HG02885 (cell line): ENCODE measurements around the gene TTC21A.
A peak's percentile ranks its signal among the peaks of the same experiment; 100 is the strongest.
"Not testable (repeated sequence)": the region's sequence is repeated elsewhere in the genome, so short reads cannot be mapped to it uniquely, and the experiment has no call there.

ENCODE experiments used
- ATAC-seq: cut with Tn5 transposase; IDR thresholded peaks from one replicate; pipeline ENCODE4 v1.9.1; 2021; ENCODE audit warnings: mild to moderate bottlenecking; ENCODE audit not compliant: unreplicated experiment, poor library complexity

The TTC21A gene, protein sequence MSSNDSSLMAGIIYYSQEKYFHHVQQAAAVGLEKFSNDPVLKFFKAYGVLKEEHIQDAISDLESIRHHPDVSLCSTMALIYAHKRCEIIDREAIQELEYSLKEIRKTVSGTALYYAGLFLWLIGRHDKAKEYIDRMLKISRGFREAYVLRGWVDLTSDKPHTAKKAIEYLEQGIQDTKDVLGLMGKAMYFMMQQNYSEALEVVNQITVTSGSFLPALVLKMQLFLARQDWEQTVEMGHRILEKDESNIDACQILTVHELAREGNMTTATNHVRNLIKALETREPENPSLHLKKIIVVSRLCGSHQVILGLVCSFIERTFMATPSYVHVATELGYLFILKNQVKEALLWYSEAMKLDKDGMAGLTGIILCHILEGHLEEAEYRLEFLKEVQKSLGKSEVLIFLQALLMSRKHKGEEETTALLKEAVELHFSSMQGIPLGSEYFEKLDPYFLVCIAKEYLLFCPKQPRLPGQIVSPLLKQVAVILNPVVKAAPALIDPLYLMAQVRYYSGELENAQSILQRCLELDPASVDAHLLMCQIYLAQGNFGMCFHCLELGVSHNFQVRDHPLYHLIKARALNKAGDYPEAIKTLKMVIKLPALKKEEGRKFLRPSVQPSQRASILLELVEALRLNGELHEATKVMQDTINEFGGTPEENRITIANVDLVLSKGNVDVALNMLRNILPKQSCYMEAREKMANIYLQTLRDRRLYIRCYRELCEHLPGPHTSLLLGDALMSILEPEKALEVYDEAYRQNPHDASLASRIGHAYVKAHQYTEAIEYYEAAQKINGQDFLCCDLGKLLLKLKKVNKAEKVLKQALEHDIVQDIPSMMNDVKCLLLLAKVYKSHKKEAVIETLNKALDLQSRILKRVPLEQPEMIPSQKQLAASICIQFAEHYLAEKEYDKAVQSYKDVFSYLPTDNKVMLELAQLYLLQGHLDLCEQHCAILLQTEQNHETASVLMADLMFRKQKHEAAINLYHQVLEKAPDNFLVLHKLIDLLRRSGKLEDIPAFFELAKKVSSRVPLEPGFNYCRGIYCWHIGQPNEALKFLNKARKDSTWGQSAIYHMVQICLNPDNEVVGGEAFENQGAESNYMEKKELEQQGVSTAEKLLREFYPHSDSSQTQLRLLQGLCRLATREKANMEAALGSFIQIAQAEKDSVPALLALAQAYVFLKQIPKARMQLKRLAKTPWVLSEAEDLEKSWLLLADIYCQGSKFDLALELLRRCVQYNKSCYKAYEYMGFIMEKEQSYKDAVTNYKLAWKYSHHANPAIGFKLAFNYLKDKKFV (N-terminal part only)

DNA sequence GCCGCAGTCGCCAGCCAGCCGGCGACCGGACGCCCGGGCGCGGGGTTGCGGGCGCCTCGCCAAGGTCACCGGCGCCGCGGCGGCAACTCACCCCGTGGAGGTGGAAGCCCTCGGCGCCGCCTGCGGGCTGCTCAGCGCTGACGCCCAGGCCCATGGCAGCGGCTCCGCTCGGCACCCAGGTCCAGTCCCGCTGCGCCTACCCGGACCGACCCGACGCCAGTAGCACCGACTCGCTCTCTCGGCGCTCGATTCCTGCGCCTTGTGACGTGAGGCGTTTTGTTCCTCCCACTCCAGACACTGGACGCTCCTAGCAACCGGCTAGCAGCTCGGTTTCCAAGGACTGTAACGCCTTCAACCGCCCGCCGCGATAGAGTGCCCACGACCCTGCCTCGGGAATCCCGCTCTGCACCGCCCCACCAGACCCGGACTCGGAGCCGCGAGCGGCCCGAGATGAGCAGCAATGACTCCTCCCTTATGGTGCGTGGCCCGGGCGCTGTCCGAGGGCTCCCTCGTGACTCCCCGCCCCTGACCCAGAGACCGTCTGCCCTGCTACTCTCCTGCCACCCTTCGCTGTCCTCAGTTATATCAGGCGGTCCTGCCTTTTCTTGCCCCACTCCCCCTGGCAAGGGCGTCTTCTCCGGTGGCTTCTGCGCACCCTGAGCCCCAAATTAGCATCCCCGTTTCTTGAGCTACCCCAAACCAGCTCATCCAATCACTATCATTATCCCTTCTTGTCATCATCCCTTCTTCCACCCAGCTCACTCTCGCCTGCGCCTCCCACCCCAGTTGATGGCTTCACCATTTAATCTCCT is at the start of gene TTC21A, which contains the start of gene GORASP1:
Gene TTC21A (plus strand): TSS at position 293 of the 812 bp plus-strand sequence. CDS start 158 bp downstream, at position 451.
Gene GORASP1 (minus strand): TSS at position 240 of the 812 bp plus-strand sequence. CDS start 86 bp downstream, at position 154.
- peak; percentile 73 for ATAC-seq

DNA sequence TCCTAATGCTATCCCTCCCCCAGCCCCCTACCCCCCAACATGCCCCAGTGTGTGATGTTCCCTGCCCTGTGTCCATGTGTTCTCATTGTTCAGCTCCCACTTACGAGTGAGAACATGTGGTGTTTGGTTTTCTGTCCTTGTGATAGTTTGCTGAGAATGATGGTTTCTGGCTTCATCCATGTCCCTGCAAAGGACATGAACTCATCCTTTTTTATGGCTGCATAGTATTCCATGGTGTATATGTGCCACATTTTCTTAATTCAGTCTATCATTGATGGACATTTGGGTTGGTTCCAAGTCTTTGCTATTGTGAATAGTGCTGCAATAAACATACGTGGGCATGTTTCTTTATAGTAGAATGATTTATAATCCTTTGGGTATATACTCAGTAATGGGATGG is 46.3 kb upstream of the TTC21A start:
- not testable (repeated sequence) for ATAC-seq

DNA sequence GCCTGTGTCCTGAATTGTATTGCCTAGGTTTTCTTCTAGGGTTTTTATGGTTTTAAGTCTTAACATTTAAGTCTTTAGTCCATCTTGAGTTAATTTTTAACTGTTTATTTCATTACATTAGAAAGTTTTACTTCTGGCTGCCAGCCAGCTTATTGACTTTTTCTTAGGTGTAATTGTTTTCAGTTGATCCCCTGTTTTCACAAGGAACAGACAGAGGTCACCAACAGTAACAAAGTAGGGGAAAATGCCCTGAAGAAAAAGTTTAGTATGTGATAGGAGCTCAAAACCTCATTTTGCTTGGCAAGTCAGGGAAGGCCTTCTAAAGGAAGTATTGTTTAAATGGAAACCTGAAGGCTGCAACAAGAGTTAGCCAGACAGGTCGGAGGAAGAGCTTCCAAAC is 45.3 kb upstream of the TTC21A start:
- ATAC-seq: no peak

DNA sequence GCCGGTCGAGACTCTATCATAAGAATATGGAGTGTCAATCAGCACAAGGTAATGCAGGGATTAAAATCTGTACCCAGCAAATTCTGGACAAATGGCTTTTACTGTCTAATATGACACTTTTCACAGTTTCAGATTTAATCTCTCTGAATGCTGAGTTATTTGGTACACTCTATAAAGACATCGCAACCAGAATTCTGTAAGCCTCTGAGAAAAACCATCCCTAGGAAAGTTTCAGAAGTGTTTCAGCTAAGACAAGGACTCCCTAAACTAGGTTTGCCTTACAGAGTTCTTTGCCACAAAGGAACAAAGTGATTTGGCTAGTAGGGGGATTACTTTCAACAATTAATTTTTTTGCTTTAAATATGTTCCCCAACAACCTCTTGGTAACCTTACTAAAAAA is 44.3 kb upstream of the TTC21A start:
- ATAC-seq: no peak

DNA sequence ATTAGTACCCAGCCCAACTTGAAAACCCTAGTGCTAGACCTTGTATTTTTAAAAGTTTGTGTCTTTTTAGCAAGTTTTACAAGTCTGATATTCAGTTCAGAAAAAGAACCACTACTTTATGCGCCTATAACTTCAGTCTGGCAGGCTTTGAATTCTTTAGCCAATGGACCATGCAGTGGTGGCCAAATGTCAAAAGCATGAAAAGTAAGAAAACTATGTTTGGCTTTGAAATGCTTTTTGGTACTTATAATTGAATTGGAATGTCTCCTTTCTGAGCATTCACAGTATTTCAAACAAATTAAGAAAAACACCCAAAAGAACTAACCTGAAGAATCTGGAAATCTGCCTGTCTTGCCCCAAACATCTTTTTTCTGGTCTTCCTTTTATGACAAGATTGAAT is 42.8 kb upstream of the TTC21A start:
- no peak for ATAC-seq

DNA sequence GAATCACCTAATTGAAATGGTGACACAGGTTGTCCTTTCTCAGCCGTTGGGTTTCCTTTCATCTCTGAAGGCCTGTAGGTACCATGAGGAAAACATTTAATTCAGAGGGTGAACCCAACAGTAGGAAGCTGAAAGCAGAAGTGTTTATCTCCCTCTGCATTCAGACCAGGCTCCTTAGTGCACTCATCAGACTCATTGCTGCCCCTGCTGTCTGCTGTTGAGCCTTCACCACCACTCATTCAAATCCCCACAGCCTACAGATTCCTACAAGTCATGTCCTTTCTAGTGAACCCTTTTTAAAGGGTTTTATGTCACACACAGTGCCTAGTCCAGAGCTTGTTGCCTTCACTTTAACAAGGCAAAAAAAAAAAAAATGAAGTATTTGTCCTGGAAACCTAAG is 42.3 kb upstream of the TTC21A start:
- ATAC-seq: peak; percentile 100

DNA sequence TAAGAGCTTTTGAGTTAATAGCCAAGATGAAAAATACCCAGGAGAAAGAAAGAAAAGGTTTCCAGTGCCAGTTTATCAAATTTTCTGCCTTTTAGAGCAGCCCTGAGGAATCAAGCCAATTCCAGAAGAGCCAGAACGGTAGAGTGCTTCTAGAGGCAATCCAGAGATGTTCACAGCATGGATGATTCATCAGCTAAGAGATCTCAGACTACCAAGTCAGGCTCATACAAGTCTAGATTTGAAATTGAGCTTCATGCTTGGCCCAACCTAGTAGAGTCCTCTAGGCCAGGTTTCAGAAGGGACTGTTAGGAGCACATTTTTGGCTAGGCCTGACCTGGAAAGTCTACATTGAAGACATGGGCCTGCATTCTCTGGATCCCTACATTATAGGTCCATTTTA is 40.2 kb upstream of the TTC21A start:
- ATAC-seq: no peak

DNA sequence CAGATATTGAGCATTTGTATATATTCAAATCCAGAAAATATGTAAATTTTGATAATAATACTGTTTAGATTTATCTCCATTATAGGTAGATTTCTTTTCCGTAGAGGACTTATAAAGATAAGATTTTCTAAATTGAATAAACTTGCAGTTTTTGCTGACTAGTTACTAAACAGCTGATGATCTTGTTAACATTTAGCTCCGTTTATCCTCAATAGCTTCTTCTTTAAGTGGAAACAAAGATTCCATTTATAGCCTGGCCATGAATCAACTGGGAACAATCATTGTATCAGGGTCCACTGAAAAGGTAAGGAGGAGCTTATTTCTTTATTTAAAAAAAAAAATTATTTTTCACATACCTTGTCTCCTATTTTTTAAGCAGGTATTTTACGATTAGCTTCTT is 38.9 kb upstream of the TTC21A start:
- ATAC-seq: no peak

DNA sequence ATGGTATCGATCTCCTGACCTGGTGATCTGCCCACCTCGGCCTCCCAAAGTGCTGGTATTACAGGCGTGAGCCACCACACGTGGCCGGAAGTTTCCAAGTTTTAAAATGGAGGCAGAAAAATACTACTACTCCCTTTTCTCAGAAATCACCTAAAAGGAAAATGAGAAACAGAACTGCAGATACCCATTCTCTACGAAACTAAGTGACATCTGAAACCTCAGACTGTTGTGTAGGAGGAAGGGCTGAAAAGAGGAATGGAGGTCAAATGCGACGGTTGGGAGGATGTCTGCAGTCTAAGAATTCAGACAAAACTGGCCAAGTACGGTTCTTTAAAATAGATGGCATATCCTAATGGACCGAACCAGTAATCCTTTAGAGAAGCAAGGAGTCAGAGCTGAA is 31.6 kb upstream of the TTC21A start:
- no peak for ATAC-seq

DNA sequence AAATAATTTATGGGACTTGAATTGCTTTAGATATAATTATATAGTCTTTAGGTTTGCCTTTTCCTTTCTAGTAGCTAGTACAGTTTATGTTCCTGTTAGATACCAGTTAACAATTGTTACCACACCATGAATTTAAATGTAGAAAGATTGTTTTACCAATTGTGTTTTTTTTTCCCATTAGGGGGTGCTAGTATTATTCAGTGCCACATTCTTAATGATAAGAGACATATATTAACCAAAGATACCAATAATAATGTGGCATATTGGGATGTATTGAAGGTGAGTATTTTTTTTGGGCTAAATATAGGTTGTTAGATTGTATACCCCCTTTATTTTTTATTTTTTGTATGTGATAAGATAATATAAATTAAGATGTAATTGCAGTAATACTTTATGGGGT is 27.9 kb upstream of the TTC21A start:
- ATAC-seq: no peak

DNA sequence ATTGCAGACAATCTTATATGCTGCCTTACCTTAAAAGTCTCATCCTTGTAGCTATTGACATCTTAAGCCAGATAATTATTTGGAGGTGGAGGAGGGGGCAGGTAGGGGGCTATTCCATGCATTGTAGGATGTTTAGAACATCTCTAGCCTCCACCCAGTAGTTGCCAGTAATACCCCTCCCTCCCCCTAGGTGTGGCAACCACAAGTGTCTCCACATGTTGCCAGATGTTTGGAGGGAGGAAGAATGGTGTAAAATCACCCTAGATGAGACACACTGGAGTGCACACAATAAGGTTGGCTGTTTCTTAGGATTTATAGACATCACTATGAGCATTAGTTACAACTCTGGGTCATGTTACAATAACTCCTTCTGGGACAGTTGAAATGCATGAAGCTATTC is 27.5 kb upstream of the TTC21A start:
- ATAC-seq: no peak

DNA sequence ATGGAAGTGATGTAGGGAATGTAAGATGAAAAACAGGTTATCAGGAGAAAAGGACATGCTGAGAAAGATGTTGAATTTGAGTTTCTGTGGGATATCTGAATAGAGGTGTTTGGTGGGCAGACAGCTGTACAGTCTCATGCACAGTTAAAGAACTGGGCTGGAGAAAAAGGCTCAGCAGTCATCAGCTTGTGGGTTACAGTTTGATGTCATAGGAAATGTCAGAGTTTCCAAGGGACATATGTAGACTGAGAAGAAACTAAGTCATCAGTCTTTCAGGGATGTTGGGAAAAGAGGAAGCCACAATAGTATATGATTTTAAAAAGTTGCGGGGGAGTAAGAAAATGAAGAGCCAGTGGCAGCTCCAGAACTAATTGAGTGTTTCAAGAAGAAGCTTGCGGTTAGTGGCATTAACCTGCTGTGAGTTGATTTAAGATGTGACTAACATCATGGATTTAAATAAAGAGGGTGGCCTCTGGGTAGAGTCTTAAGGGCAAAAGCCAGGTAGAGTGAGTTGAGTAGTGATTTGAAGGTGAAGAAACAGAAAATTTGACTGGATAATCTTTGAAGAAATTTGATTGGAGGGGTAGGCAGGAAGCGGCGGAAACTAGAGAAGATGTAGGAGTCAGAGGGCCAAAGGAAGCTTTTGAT is 24.7 kb upstream of the TTC21A start:
- ATAC-seq: no peak

DNA sequence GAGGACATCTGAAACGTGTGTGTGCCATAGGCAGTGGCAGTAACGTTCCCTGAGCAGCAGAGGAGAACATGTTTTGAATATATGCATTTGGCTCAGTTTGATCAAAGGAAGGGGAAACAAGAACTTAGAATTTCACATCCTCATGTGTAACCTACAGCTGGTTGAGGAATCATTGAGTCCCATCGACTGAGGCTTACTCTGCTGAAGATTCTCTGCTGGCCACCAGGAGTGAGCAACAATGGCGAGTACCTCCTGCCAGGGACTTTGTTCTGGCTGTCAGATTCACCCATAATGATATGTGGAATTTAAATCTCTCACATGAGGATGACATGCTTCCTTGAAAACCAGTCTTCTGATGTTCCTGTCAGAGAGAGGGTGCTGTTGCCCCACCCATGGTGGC is 21.3 kb upstream of the TTC21A start:
- no peak for ATAC-seq

DNA sequence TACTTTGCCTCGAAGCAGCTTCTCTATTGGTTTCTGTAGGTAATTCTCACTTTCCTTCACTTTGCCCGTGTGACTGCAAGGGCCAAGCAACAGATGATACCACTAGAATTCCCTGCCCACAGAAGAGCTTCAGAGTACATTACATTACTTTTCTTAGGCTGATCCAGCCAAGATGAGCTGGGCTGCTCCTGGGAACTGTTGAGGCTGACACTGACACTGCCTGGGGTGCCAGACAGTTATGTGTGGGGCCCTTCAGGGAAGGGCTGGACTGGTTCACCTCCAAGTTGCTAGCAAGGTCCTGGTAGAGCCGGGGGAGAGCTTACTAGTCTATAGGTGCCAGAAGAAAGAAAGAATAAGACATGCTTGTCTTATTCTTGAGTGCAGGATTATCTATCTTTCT is 19.0 kb upstream of the TTC21A start:
- ATAC-seq: no peak

DNA sequence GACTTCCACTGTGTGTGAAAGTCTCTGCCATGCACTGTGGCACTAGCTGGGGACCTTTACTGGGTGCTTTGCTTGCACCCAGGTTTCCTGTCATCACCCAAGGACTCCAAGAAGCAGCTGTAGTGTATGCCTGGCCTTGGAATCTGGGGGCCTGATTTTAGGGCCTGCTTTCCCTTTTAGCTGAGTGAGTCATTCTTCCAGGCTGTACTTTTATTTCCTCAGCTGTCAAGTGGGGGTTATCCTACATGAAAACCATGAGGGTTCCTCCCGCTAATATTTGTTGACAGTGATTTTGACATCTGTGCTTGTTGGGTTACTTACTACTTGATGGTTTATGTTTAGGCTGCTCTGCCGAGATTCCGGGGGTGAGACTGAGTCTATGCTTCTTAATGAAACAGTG is 18.6 kb upstream of the TTC21A start:
- ATAC-seq: no peak

DNA sequence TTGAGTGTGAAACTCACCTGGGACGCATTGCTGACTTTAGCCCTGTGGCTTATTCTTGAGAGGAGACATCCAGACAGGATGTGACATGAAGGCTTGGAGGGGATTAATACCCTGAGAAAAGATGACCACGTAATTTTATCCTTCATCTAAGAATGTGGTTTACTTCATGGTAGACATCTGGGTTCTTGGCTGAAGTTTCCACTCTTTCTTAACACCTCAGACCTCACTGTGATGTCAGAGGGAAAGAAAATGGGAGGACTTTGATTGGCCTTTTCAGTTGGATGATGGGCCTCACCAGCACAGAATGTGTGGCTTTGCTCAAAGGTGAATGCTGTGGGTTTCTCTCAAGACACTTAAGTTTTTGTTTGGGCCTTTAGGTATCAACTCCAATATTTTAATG is 16.6 kb upstream of the TTC21A start:
- no peak for ATAC-seq

DNA sequence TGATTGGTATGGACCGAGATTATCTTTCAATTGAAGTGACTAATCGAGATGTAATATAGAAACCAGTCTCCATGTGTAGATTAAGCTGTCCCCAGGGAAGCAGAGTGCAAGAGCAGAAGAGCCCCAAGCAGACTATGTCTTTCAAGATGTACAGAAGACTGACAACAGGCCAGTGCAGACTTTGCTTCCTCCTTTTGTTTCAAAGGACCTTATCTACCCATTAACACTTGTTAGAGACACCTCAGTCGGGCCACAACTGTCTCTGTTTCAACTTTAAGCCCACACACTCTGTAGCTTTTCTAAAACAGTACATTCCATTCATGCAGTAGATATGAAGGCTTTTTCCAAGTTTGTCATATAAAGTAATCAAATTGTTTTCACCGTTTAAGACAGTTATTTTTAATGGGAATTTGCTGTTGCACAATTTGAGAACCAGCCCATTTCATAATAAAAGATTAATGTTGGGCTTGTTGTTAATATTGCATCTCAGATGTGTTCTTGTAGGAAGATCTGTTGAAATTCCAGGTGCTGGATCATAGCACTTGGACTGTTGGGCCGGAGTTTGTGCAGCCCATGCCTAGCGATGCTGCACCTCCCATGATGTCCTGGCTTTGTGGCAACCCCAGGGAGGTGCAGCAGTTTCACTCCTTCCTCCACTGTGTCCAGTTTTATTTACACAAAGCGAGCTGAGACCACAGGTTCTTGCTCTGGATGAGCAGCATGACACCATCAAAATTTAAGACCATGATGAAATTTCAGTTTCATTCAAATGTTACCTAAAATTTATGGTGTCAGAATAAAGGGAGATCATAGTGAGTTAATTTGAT is 12.4 kb upstream of the TTC21A start:
- no peak for ATAC-seq

DNA sequence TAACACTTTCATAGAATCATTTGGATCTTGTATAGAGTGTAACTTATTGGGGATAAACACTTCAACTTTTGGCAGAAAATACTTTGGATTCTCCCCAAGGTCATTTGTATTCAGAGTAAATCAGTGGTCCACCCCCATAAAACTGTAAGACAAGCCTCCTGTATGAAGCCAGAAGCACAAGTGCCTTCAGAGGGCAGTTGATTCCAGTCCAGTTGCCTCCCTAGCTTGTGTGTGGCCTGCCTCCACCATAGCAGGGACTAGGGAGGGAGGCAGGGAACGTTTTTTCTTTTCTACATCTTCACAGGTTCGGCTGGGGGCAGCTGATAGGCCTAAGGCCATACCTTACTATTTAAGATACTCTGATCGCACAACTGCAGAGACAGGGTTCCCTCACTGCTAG is 11.7 kb upstream of the TTC21A start:
- no peak for ATAC-seq
